ENCODE data around the gene CHST13.
A peak's percentile ranks its signal among the peaks of the same experiment; 100 is the strongest.

The CHST13 gene

GRCh38 chr3:126510308-126510910 is 13.5 kb upstream of the CHST13 start:
- no peak for DNase-seq

- DNase-seq = no peak
These were observed 12.7 kb upstream of the CHST13 start for GRCh38 chr3:126511291-126511690.

GRCh38 chr3:126512026-126512425 is 11.9 kb upstream of the CHST13 start:
- DNase-seq = no peak

- no peak for DNase-seq
These were observed 10.9 kb upstream of the CHST13 start for GRCh38 chr3:126512916-126513650.

- no peak for DNase-seq
These were observed 9.8 kb upstream of the CHST13 start for GRCh38 chr3:126514161-126514560.

- no peak for DNase-seq
These were observed 8.8 kb upstream of the CHST13 start for GRCh38 chr3:126515066-126515706.

- DNase-seq = no peak
These were observed 7.6 kb upstream of the CHST13 start for GRCh38 chr3:126516152-126516935.

GRCh38 chr3:126516936-126517290 is 7.0 kb upstream of the CHST13 start:
- DNase-seq = no peak

GRCh38 chr3:126517291-126517951 is 6.5 kb upstream of the CHST13 start, which contains the start of gene UROC1:
UROC1 (minus strand) TSS chr3:126517773; CDS start chr3:126517719, 54 bp downstream.
- no peak for DNase-seq

- no peak for DNase-seq
These were observed 5.8 kb upstream of the CHST13 start for GRCh38 chr3:126517986-126518778.

GRCh38 chr3:126518779-126519177 is 5.2 kb upstream of the CHST13 start:
- DNase-seq = no peak

- DNase-seq = no peak
These were observed 4.2 kb upstream of the CHST13 start for GRCh38 chr3:126519506-126520455.

GRCh38 chr3:126521122-126521891 is 2.6 kb upstream of the CHST13 start:
- no peak for DNase-seq

- peak; percentile 22 to 38 for DNase-seq
These were observed 1.6 kb upstream of the CHST13 start for GRCh38 chr3:126522363-126522788.

- DNase-seq = no peak
These were observed 554 bp downstream of the CHST13 start for GRCh38 chr3:126524429-126524988.

- DNase-seq = no peak
These were observed 1.3 kb downstream of the CHST13 start for GRCh38 chr3:126525091-126525852.

GRCh38 chr3:126525853-126526667 is 2.1 kb downstream of the CHST13 start:
- DNase-seq = no peak

GRCh38 chr3:126526668-126527005 is 2.7 kb downstream of the CHST13 start:
- no peak for DNase-seq
